ENCODE measurements around the gene PYGM. TPM values are rescaled to one million over a fixed set of nuclear protein-coding genes. Genes with fewer than 3 reads are reported as not detected.

PYGM gene
- total RNA-seq, 2 experiments from 2014 or later: 2.2 TPM

GRCh38 chr11:64788321-64789215 is 28.8 kb upstream of the PYGM start:
- POLR2A ChIA-PET: no interaction called here
- no peak overlapping the region for H2AFZ ChIP-seq (ENCODE audit: low read length)
- no peak overlapping the region for H3K4me3 ChIP-seq (ENCODE audit: low read depth, low read length, poor library complexity, severe bottlenecking)
- CTCF ChIA-PET (ENCODE audit: unreplicated experiment): no interaction called here
- no peak for DNase-seq (ENCODE audit: low spot score)
- H4K20me1 ChIP-seq (ENCODE audit: insufficient read depth, low read length): no peaks in the 10 kb centered on the region
- H3K36me3 ChIP-seq (ENCODE audit: insufficient read depth, low read length): peaks cover 62% of the 10 kb centered on the region
- no TSS peak for BruUV-seq (replicated peaks)
- intact Hi-C loops (cut with micrococcal nuclease; ENCODE audit: unreplicated experiment): loop anchor here (5.0 kb wide), 1 partner anchor 104 kb away; no protein-coding TSS in a partner anchor
- H3K27ac ChIP-seq (ENCODE audit: low read depth, low read length, poor library complexity, severe bottlenecking): no peak overlapping the region
- no peaks in the 10 kb centered on the region for H3K9me3 ChIP-seq (ENCODE audit: low read length)
- TF ChIP-seq EZH2phosphoT487 (IDR thresholded peaks at IDR 0.05; ENCODE audit: borderline replicate concordance, low read depth, low read length): no peak
- TF ChIP-seq CTCF (conservative IDR thresholded peaks at IDR 0.05; ENCODE audit: low read length): no peak
- no peaks in the 10 kb centered on the region for H3K79me2 ChIP-seq (ENCODE audit: insufficient read depth, low read depth, low read length)
- no peak overlapping the region for H3K4me2 ChIP-seq (ENCODE audit: low read length)
- peaks cover 7% of the 10 kb centered on the region for H3K4me1 ChIP-seq (ENCODE audit: insufficient read depth, low read length, poor library complexity, severe bottlenecking)
- H3K9me2 ChIP-seq (ENCODE audit: insufficient read depth, low read length): no peaks in the 10 kb centered on the region

- ChIA-PET POLR2A (interaction anchor here (0.5 kb wide), 1 partner anchor 58 kb away, joined by 3 read pairs; no protein-coding TSS in a partner anchor), CTCF (ENCODE audit: unreplicated experiment) (no interaction called here)
- H3K9me3 ChIP-seq (ENCODE audit: low read length): no peaks in the 10 kb centered on the region
- no TSS peak for BruUV-seq (replicated peaks)
- H3K9me2 ChIP-seq (ENCODE audit: insufficient read depth, low read length): no peaks in the 10 kb centered on the region
- H3K4me2 ChIP-seq (ENCODE audit: low read length): no peak overlapping the region
- intact Hi-C loops (cut with micrococcal nuclease; ENCODE audit: unreplicated experiment): loop anchor here (2.0 to 5.0 kb wide), 3 partner anchors 15 to 105 kb away; partner anchors contain the start of genes CDC42BPG and MAP4K2
- no peaks in the 10 kb centered on the region for H3K79me2 ChIP-seq (ENCODE audit: insufficient read depth, low read depth, low read length)
- peaks cover 14% of the 10 kb centered on the region for H3K4me1 ChIP-seq (ENCODE audit: insufficient read depth, low read length, poor library complexity, severe bottlenecking)
- peak overlapping the region; percentile 6 for H3K27ac ChIP-seq (ENCODE audit: low read depth, low read length, poor library complexity, severe bottlenecking)
- H3K36me3 ChIP-seq (ENCODE audit: insufficient read depth, low read length): peaks cover 56% of the 10 kb centered on the region
- H3K4me3 ChIP-seq (ENCODE audit: low read depth, low read length, poor library complexity, severe bottlenecking): no peak overlapping the region
- H2AFZ ChIP-seq (ENCODE audit: low read length): no peak overlapping the region
- no peaks in the 10 kb centered on the region for H4K20me1 ChIP-seq (ENCODE audit: insufficient read depth, low read length)
- no peak for TF ChIP-seq EZH2phosphoT487 (IDR thresholded peaks at IDR 0.05; ENCODE audit: borderline replicate concordance, low read depth, low read length)
- TF ChIP-seq CTCF (conservative IDR thresholded peaks at IDR 0.05; ENCODE audit: low read length): peak; percentile 98
- DNase-seq (ENCODE audit: low spot score): peak; percentile 63
Measured at GRCh38 chr11:64787526-64788320, 27.9 kb upstream of the PYGM start.

Data from OCI-LY7 (cell line).